ENCODE measurements around the gene SCN3B. TPM values are rescaled to one million over a fixed set of nuclear protein-coding genes. Genes with fewer than 3 reads are reported as not detected.

SCN3B gene
- total RNA-seq, 1 experiment from 2014 or later = 0.77 TPM

GRCh38 chr11:123671534-123671933, 17.1 kb upstream of the SCN3B start:
- Histone ChIP-seq H4K5ac (ENCODE audit: insufficient read length, low read depth, low read length) (no peak overlapping the region), H3K4me1 (ENCODE audit: insufficient read depth, low read length) (peaks cover 5% of the 10 kb centered on the region; the same call in 1 of the 2 replicates), H3K9me3 (ENCODE audit: control insufficient read depth, low read depth, low read length) (no peaks in the 10 kb centered on the region), H3K18ac (ENCODE audit: insufficient read length, low read depth, low read length) (no peak overlapping the region), H4K8ac (replicated peaks; ENCODE audit: insufficient read length, low read depth, low read length) (no peak overlapping the region), H2BK5ac (ENCODE audit: insufficient read length, low read length) (no peak overlapping the region), H3K4me2 (ENCODE audit: insufficient read depth, insufficient read length, low read length) (no peak overlapping the region), H3K14ac (ENCODE audit: insufficient read depth, low read length) (no peak overlapping the region), H3K23ac (ENCODE audit: insufficient read length, low read depth, low read length) (no peak overlapping the region), H3K79me1 (ENCODE audit: insufficient read depth, low read depth, low read length, poor library complexity, severe bottlenecking) (no peaks in the 10 kb centered on the region), H3T11ph (ENCODE audit: low read length) (no peak overlapping the region), H3K4ac (ENCODE audit: low read depth, low read length) (no peak overlapping the region), H3K27me3 (ENCODE audit: insufficient read depth, low read length) (no peaks in the 10 kb centered on the region), H2BK12ac (ENCODE audit: insufficient read length, low read depth, low read length) (no peak overlapping the region), H3K56ac (ENCODE audit: insufficient read length, low read depth, low read length) (no peak overlapping the region), H2BK120ac (ENCODE audit: low read depth, low read length, poor library complexity, severe bottlenecking) (no peak overlapping the region), H3K9ac (ENCODE audit: extremely low read depth, insufficient read length, low read length) (no peak overlapping the region), H3K23me2 (ENCODE audit: insufficient read length, low read depth, low read length, poor library complexity, severe bottlenecking) (no peaks in the 10 kb centered on the region), H3K27ac (ENCODE audit: insufficient read length, low read depth, low read length) (no peak overlapping the region), H3K79me2 (ENCODE audit: insufficient read depth, low read length) (no peaks in the 10 kb centered on the region), H2BK20ac (ENCODE audit: low read depth, low read length, poor library complexity, severe bottlenecking) (no peak overlapping the region), H2AFZ (ENCODE audit: low read length) (no peak overlapping the region), H2BK15ac (ENCODE audit: low read depth, low read length) (no peak overlapping the region), H2AK5ac (ENCODE audit: insufficient read length, low read length) (no peak overlapping the region), H4K91ac (ENCODE audit: insufficient read length, low read depth, low read length) (no peak overlapping the region), H4K20me1 (ENCODE audit: control insufficient read depth, insufficient read depth, insufficient read length) (no peaks in the 10 kb centered on the region)
- peaks cover 5 to 10% of the 10 kb centered on the region in 2 experiments for H3K4me1 Mint-ChIP-seq
- no peaks in the 10 kb centered on the region for H3K9me3 Mint-ChIP-seq
- no peak for TF ChIP-seq CTCF (conservative IDR thresholded peaks at IDR 0.05)
- peaks cover 2% of the 10 kb centered on the region; the same call in 1 of the 2 replicates for H3K27me3 Mint-ChIP-seq (ENCODE audit: low read depth)
- H3K36me3 Mint-ChIP-seq (ENCODE audit: insufficient read depth in 1 of 3, low read depth in 3 of 3) = no peaks in the 10 kb centered on the region
- H3K4me3 Mint-ChIP-seq = no peak overlapping the region
- H3K27ac Mint-ChIP-seq = no peak overlapping the region
- DNase-seq = no peak
- WGBS (ENCODE audit: extremely low coverage, insufficient read length, low lambda C conversion rate) = no CpG with 5 or more reads among the region's 9 CpGs

All from H9 (cell line).